Stimulated activated CD8-positive, alpha-beta memory T cell treated with anti-CD3 and anti-CD28 coated beads, Interleukin-4, amount 100 ng/mL, for 4 hours (primary cell): Measurements from ENCODE around the gene ADAMTS19.
"Not testable (repeated sequence)": the region's sequence is repeated elsewhere in the genome, so short reads cannot be mapped to it uniquely, and the experiment has no call there.

Source experiments
- DNase-seq, 2 donors: peaks; one replicate each; pipeline ENCODE4 v3.0.0-alpha.2; 2020; ENCODE audit warnings: low read depth in 2 of 2, low spot score in 1 of 2

Gene ADAMTS19

DNA sequence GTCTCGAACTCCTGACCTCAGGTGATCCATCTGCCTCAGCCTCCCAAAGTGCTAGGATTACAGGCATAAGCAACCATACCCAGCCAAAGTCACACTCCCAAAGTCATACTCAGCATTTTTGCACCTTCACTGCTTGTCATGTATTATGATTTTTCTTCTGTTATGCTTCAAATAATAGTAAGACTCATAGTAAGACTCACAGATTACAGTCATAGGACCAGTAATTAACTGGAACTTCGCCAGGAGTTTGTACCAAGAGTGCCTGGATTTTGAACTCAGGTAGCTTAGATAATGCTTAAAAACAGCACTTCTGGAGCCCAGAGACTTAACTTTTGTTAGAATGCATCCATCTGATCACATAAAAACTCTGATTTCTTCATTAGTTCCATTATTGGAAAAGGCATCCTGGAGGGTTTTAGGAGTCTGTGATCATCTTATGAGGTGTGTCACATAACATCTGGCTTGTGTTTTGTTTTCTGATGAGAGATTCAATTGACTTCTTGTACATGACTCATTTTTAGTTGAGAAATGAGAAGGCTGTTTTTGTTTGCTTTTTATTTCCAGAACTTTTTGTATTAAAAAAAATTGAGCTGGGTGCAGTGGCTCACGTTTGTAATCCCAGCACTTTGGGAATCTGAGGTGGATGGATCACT lies 131.5 kb downstream of the ADAMTS19 start:
- no peak for DNase-seq

DNA sequence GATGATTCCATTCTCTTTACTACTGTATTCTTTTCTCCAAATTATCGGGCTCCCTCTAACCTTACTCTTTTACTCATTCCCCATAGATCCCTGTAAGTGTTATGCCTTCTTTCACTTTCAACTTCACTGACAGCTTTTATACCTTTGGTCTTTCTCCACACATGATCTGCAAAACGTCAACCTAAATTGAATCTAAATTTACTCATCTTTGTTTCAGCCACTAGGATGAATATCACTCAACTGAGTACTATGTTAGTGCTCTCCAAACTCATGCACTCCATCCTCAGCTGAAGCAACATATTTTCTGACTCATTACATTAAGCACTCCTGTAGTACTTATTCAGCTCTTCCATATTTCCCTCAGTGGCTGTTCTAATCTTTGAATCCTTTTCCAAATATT lies 133.4 kb downstream of the ADAMTS19 start:
- DNase-seq: no peak

DNA sequence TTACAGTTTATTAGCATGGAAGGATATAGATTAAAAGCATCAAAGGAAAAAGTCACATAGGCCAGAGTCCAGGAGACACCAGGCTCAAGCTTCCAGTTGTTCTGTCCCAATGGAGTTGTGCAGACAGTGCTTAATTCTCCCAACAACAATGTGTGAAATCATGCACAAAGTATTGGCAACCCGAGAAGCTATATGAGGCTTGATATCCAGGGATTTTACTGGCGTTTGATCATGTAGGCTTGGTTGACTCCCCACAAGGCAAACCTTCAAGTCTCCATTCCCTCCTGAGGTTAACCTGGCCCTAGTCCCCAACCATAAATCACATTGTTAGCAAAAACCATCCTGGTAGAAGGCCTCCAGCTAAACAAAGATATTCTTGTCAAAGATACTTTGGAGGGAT lies 141.5 kb downstream of the ADAMTS19 start:
- no peak for DNase-seq

DNA sequence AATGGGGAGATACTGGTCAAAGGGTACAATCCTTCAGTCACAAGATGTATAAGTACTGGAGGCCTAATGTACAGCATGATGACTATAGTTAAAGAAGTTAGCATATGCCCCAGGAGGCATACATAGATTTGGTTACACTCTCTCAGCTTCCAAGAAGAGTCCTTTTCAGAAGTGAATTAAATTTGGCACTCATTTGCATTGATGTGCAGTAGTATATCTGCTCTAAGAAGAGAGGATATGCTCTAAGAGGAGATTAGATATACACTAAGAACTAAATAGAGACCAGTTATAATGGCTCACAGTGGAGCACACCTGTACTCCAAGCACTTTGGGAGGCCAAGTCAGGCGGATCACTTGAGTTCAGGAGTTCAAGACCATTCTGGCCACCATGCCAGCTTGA lies 148.3 kb downstream of the ADAMTS19 start:
- no peak for DNase-seq

DNA sequence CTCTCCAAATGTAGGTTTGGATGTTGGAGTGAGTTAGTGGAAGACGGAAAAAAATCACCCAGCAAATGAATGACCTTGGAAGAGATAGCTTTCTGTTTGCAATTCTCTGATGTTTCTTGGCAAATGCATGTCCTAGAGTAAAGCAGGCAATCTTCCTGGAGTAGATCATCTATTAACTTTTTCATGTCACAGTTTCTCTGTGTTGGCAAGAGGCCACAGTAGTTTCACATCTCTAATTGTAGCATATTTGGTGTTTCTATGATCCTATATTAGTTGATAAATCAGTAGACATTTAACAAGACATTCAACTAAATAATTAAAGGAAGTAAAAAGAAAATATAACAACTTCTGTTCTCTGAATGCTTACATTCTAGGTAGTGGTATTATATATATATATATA lies 149.6 kb downstream of the ADAMTS19 start:
- DNase-seq: no peak

DNA sequence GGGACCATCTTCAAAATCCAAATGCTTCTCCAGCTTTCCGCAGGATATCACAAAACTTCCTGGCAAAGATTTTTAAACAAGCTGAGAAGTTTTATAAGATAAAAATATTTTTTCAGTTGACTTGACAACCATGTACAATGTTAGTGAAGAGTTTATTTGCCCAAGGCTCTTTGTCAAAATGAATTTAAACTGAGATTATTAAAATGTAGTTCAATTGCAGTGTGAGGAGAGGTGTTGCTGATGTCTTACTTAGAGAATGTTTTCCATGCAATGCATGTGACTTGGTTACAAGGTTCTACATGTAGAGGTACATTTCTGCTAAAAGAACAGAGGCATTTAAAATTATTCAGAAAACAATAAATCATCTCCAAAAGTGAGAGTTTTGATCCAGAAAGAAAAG lies 156.4 kb downstream of the ADAMTS19 start:
- no peak for DNase-seq

DNA sequence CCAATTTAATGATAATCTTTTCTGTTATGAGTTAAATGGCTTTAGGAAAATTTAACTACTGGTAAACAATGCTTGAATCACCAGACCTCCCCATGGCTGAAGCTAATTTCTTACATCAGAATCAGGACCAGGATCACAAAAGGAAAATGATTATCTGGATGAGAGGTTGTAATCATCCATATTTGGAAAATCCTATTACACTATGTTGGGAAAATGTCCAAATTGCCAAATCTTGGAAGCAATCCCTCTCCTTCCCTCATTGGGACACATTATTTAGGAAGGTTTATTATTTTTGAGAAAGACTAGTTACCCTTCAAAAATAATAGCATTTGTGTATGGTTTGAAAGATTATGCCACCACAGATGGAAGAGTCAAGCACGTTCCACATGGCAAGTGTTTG lies 157.1 kb downstream of the ADAMTS19 start:
- DNase-seq: no peak

DNA sequence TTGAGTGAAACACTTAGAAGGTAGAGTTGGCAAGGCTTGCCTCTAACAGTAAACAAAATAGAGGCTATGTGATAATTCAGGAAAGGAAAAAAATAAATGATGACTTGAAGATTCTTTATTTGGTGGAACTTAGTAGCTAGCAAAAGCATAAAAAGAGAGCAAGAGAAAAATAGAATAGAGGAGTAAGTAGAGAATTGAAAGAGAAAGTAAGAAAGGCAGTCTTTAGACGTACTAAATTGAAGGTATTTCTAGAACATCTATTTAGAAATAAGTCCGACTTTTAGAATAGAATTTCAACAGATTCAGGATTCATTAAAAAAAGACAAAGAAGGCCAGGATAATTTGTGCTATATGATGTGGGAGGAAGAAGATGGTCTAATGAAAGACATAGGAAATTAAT lies 159.7 kb downstream of the ADAMTS19 start:
- DNase-seq: no peak

DNA sequence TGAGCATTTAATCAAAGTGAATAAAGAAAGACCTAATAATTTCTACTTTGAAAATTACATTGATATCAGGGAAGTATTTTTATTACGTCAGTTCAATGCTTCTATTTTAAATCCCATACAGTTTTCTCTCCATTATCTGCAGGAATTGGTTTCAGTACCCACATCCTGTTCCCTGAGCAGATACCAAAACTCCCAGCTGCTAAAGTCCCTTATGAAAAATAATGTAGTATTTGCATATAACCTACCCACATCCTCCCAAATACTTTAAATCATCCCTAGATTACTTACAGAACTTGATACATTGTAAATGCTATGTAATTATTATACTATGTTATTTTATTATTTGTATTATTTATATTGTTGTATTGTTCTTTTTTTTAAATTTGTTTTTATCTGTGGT lies 162.4 kb downstream of the ADAMTS19 start:
- no peak for DNase-seq

DNA sequence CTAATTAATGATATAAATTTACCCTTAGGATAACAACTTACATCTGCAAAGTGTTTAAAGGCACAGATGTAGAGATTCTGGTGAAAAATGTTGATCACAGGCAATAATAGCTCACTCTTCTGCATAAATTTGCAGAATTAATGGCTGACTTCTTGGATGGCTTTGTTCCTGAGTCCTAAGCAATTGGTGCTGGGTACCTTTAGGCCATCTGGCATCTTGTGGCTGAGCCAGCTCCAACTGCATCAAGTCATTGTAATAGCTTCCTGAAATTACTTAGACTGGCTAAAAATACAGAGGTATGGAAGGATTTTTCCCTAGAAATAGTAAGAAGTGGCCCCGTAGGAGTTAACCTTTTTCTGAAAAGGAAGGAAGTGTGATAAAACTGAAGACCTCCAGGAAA lies 169.5 kb downstream of the ADAMTS19 start:
- DNase-seq: no peak

DNA sequence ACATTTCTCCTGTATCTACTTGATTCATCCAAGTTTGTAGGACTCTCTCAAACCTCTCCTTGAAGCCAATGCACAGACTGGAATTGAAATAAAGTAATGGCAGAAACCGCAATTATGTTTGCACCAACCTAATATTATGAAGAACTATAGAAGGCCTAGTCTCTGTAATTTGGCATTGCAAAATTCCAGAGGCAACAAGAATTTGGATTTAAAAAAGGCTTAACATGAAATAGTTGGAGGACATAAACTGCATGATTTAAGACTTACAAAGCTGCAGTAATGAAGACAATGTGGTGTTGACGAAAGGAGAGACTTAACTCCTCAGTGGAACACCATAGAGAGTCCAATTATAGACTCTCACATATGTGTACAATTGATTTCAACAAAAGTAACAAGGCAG lies 170.0 kb downstream of the ADAMTS19 start:
- no peak for DNase-seq

DNA sequence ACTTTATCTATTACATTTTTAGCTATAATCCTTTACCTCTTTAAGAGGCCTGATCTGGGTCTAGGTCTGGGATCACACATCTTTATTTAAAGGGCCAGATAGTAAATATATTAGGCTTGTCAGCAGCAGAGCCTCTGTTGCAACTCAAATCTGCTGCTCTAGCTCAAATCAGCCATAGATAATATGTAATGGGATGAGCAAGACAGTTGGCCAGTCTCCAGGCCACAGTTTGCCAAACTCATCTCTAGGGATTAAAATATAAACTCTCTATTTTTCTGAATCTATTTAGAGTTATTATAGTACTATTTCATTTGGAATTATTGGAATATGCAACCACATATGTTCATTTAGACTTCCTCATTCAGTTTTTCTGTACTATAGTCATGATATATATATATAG lies 171.9 kb downstream of the ADAMTS19 start:
- no peak for DNase-seq

DNA sequence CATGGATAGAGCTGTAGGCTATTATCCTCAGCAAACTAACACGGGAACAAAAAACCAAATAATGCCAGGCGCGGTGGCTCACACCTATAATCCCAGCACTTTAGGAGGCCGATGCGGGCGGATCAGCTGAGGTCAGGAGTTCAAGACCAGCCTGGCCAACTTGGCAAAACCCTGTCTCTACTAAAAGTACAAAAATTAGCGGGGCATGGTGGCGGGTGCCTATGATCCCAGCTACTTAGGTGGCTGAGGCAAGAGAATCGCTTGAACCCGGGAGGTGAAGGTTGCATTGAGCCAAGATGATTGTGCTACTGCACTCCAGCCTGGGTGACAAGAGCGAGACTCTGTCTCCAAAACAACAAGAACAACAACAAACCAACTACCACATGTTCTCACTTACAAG lies 177.4 kb downstream of the ADAMTS19 start:
- not testable (repeated sequence) for DNase-seq

DNA sequence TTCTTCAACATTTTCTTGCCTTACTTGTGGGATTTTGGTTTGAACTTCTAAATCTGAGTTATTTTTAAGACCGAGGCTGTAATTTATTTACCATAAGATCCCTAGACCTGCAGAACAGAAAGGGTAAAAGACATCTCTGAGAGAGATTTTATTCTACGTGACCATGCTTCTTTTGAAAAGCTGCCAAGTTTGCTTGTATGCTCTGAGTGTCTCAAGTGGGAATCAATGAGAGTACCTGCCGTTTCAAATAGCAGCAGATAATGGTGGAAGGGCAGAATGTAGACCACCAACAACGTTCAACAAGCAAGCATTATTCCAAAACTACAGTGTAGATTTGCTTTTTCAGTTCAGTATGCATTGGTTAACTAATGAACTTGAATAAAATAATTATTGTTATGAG lies 179.2 kb downstream of the ADAMTS19 start:
- no peak for DNase-seq

DNA sequence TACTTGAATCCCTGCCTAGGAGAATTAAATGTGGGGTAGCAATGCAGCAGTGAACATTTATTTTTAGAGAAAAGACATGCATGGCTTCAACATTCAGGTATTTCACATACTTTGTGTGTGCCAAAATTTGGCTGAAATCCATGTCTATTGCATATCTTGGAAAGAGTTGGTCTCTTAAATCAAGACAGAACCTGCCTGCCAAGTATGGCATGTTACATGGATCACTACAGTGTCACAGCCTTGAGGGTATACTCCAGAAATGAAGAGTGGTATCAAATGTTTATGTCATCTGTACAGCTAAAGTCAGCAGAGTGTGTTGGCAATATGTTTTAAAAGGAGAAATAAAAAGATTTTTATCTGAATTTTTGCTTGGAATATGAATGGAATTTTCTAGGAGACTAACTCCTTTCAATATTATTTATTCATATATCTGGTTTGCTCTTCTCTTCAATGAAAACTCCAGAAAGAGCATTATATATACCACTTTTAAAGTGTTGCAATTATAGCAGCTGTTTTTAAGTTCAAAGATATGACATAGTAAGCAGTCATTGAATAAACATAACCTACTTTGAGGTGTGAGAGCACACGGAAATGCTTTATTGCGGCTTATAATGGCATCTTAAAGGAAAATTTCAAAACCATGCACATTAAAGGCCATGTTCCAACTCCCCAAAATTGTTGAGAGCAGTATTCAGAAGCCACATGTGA lies 192.4 kb downstream of the ADAMTS19 start:
- no peak for DNase-seq

DNA sequence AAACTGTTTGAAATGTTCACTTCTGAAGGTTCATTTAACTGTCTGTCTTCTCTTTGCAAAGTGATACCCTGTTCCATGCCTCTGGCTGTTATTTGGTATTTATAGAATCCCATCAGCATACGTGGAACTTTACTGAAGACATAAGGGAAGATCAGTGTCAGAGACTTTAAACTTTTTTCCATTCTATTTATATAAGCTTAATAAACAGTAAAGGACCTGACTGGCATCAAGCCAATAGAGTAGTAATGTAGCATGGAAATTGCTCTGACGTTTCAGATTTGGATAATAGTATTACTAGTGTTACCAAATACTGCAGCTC lies 192.9 kb downstream of the ADAMTS19 start:
- DNase-seq: no peak

DNA sequence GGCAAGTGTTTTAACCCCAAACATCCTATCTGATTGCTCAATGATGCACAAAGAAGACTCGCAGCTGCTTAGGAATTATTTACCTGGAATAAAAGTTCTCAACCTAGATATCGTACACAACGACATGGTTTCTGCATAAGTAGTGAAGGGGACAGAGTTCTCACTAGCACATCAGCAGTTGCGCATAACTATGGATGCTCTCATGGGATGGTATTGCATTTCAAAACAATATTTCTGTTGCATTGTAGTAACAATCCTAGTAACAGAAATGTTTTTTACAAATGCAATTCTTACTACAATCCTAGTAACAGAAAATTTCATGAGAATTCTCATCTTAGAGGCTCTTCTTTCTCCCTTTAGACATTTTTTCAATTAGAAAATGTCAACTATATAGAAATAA lies 193.3 kb downstream of the ADAMTS19 start:
- DNase-seq: no peak

DNA sequence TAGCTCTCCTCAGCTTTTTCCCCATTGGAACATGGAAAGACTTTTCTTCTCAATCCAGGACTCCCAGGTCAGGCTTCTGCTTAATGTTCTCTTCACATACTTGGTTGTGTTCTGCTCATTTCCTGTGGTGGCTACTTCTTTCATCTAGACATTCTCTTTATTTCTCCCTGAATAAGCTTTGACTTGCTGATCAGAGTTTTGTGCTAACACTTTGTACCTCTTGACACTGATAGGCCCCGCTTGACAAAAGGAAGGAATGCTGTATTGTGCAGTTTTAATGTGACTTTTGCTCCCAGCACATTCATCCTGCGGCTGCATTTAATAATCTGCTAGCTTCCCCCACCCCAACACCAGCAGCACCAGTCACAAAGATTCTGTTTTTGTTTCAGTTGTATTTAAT lies 196.9 kb downstream of the ADAMTS19 start:
- DNase-seq: no peak

DNA sequence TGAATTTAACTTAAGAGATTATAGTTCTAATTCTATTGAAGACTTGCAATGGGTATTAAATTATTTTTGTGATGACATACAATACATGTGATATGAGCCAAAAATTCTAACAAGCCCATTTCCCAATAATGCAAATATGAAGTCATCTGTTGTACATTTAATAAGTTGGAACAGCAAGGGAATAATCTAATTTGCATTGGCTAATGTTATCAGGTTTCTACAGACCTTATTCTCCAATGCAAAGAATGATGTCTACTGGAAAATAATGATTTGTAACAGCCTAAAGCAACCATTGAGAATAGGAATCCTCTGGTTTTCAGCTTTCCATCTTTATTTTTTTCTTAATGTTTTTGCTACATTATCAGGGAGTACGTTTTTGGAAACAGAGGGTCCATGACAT lies 198.7 kb downstream of the ADAMTS19 start:
- no peak for DNase-seq

DNA sequence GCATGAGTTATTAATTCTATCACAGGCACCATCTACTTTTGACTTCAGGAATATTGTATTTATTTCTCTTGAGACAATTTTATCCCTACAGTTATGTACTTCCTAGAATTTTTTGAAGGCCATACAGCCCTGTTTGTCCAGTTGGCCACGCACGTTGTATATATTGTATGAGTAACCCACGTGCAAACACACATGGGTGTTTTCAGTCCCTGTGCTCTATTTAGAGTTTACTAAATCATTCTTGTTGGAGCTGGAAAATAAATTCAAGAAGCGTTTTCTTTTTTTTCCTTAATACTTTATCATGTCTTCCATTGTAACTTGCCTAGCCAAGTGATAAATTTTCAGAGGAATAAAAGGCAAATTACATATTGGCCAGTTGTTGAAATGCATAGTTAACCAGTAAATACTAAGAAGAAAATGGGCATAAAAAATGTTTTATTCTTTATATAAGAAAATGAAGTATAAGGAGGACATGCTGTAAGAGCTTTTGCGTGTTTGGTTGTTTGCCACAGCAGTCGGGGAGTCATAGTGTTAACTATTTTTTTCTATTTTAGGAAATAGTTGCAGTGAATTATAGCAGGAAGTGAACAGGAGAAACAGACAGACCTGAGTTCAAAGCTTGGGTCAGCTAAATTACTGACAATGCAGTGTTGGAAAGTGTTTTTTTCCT lies 201.4 kb downstream of the ADAMTS19 start:
- DNase-seq: no peak

DNA sequence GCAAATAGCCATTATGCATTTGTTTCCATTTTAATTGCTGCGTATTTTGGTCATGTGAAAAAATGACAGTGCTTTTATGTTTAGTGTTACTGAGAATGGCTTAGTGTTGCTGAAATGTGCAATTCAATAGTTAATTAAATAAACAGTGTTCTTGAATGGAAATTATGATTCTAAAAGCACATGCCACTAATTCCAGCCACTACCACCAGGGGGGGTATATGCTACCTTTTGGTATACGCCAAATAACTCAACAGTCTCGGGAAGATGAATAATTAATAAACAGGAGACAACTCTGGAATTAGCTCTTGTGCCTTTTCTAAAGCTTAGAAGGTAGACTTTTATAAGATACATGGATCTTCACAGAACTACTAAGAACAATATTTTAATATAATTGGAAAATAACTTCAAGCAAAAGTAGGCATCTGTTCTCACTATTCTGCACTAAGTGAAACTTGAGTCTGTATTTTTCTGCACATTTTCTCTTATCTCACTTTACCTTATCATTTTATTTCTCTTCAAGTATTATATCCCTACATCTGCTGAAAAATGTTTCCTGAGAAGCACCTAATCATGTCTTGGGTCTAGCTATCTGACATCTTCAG lies 204.3 kb downstream of the ADAMTS19 start:
- DNase-seq: no peak

DNA sequence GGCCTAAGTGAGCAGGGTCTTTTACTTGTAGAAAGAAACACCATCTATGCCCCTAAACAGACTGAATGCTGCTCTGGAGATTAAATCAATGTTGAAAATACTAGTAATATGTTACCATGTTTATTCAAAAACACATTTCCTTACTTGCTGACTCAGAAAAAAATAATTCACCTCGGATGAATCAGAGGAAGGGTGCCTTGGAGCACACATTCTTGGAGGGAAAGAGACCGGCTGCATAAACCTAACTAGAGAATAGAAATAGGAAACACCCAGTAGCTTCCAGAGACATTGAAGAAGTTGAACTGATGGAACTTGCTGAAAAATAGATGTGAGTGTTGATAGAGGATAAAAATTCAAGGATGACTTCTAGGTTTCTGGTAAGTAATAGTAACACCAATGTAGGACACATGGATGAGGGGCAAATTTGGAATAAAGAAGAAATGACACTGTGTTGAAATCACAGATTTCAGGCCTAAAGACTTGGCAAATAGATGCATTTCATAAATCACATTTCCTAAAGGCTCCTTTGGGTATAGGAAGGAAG lies 210.9 kb downstream of the ADAMTS19 start:
- DNase-seq: no peak
